ENCODE results near the gene MEI1. TPM values are rescaled to one million over a fixed set of nuclear protein-coding genes. Genes with fewer than 3 reads are reported as not detected.

The MEI1 gene
- total RNA-seq, 1 experiment from 2014 or later = 4.9 TPM

- H2AFZ ChIP-seq (ENCODE audit: low read length) = no peak overlapping the region
- H4K20me1 ChIP-seq (ENCODE audit: insufficient read depth, low read depth, low read length) = no peaks in the 10 kb centered on the region
- H3K4me1 ChIP-seq (ENCODE audit: low read length) = no peaks in the 10 kb centered on the region
- H3K27ac ChIP-seq (ENCODE audit: low read length) = no peak overlapping the region
- no peak overlapping the region for H3K9ac ChIP-seq (ENCODE audit: low read length)
- H3K27me3 ChIP-seq (ENCODE audit: low read length) = no peaks in the 10 kb centered on the region
- H3K36me3 ChIP-seq (ENCODE audit: insufficient read depth, low read length) = no peaks in the 10 kb centered on the region
- no peaks in the 10 kb centered on the region for H3K9me2 ChIP-seq (replicated peaks; ENCODE audit: insufficient read depth, low read length)
- no peaks in the 10 kb centered on the region for H3K9me3 ChIP-seq (ENCODE audit: low read length)
- DNase-seq = peak; percentile 87
- no peak overlapping the region for H3K4me2 ChIP-seq (ENCODE audit: low read depth, low read length, poor library complexity, severe bottlenecking)
- no peaks in the 10 kb centered on the region for H3K79me2 ChIP-seq (ENCODE audit: low read length)
- no peak overlapping the region for H3K4me3 ChIP-seq (ENCODE audit: low read length)
Measured at GRCh38 chr22:41762980-41763779, 63.9 kb downstream of the MEI1 start.

- no peaks in the 10 kb centered on the region for H3K79me2 ChIP-seq (ENCODE audit: low read length)
- DNase-seq = no peak
- no peak overlapping the region for H3K4me2 ChIP-seq (ENCODE audit: low read depth, low read length, poor library complexity, severe bottlenecking)
- H3K4me1 ChIP-seq (ENCODE audit: low read length) = no peaks in the 10 kb centered on the region
- no peaks in the 10 kb centered on the region for H4K20me1 ChIP-seq (ENCODE audit: insufficient read depth, low read depth, low read length)
- H3K9me2 ChIP-seq (replicated peaks; ENCODE audit: insufficient read depth, low read length) = no peaks in the 10 kb centered on the region
- H3K9me3 ChIP-seq (ENCODE audit: low read length) = no peaks in the 10 kb centered on the region
- H3K4me3 ChIP-seq (ENCODE audit: low read length) = no peak overlapping the region
- H3K27ac ChIP-seq (ENCODE audit: low read length) = no peak overlapping the region
- H3K9ac ChIP-seq (ENCODE audit: low read length) = no peak overlapping the region
- H3K36me3 ChIP-seq (ENCODE audit: insufficient read depth, low read length) = no peaks in the 10 kb centered on the region
- H3K27me3 ChIP-seq (ENCODE audit: low read length) = 0 out of 2 replicates have a peak, but pooled peaks cover 3% of the 10 kb centered on the region
- H2AFZ ChIP-seq (ENCODE audit: low read length) = no peak overlapping the region
Measured at GRCh38 chr22:41766476-41766875, 67.2 kb downstream of the MEI1 start.

GRCh38 chr22:41768430-41768829, 69.1 kb downstream of the MEI1 start:
- Histone ChIP-seq H3K9me3 (ENCODE audit: low read length) (no peaks in the 10 kb centered on the region), H4K20me1 (ENCODE audit: insufficient read depth, low read depth, low read length) (no peaks in the 10 kb centered on the region), H3K4me1 (ENCODE audit: low read length) (no peaks in the 10 kb centered on the region), H3K36me3 (ENCODE audit: insufficient read depth, low read length) (no peaks in the 10 kb centered on the region), H3K27ac (ENCODE audit: low read length) (no peak overlapping the region), H3K4me2 (ENCODE audit: low read depth, low read length, poor library complexity, severe bottlenecking) (no peak overlapping the region), H3K79me2 (ENCODE audit: low read length) (no peaks in the 10 kb centered on the region), H3K4me3 (ENCODE audit: low read length) (no peak overlapping the region), H2AFZ (ENCODE audit: low read length) (no peak overlapping the region), H3K9ac (ENCODE audit: low read length) (no peak overlapping the region), H3K27me3 (ENCODE audit: low read length) (0 out of 2 replicates have a peak, but pooled peaks cover 3% of the 10 kb centered on the region), H3K9me2 (replicated peaks; ENCODE audit: insufficient read depth, low read length) (no peaks in the 10 kb centered on the region)
- DNase-seq = no peak

- Histone ChIP-seq H4K20me1 (ENCODE audit: insufficient read depth, low read depth, low read length) (no peaks in the 10 kb centered on the region), H3K79me2 (ENCODE audit: low read length) (no peaks in the 10 kb centered on the region), H3K27me3 (ENCODE audit: low read length) (0 out of 2 replicates have a peak, but pooled peaks cover 3% of the 10 kb centered on the region), H3K36me3 (ENCODE audit: insufficient read depth, low read length) (no peaks in the 10 kb centered on the region), H3K9ac (ENCODE audit: low read length) (no peak overlapping the region), H3K4me3 (ENCODE audit: low read length) (no peak overlapping the region), H3K9me2 (replicated peaks; ENCODE audit: insufficient read depth, low read length) (no peaks in the 10 kb centered on the region), H3K4me1 (ENCODE audit: low read length) (no peaks in the 10 kb centered on the region), H2AFZ (ENCODE audit: low read length) (no peak overlapping the region), H3K4me2 (ENCODE audit: low read depth, low read length, poor library complexity, severe bottlenecking) (no peak overlapping the region), H3K27ac (ENCODE audit: low read length) (no peak overlapping the region), H3K9me3 (ENCODE audit: low read length) (no peaks in the 10 kb centered on the region)
- DNase-seq = no peak
Measured at GRCh38 chr22:41770715-41771468, 71.6 kb downstream of the MEI1 start.

- H3K4me2 ChIP-seq (ENCODE audit: low read depth, low read length, poor library complexity, severe bottlenecking) = no peak overlapping the region
Measured at GRCh38 chr22:41772198-41772597, 72.9 kb downstream of the MEI1 start.

GRCh38 chr22:41772645-41773044, 73.3 kb downstream of the MEI1 start:
- H3K9me3 ChIP-seq (ENCODE audit: low read length) = no peaks in the 10 kb centered on the region
- no peak overlapping the region for H3K4me3 ChIP-seq (ENCODE audit: low read length)
- no peak overlapping the region for H3K9ac ChIP-seq (ENCODE audit: low read length)
- H3K4me2 ChIP-seq (ENCODE audit: low read depth, low read length, poor library complexity, severe bottlenecking) = no peak overlapping the region
- 0 out of 2 replicates have a peak, but pooled peaks cover 3% of the 10 kb centered on the region for H3K27me3 ChIP-seq (ENCODE audit: low read length)
- no peaks in the 10 kb centered on the region for H4K20me1 ChIP-seq (ENCODE audit: insufficient read depth, low read depth, low read length)
- H3K27ac ChIP-seq (ENCODE audit: low read length) = no peak overlapping the region
- H3K79me2 ChIP-seq (ENCODE audit: low read length) = no peaks in the 10 kb centered on the region
- H3K36me3 ChIP-seq (ENCODE audit: insufficient read depth, low read length) = no peaks in the 10 kb centered on the region
- DNase-seq = no peak
- no peak overlapping the region for H2AFZ ChIP-seq (ENCODE audit: low read length)
- no peaks in the 10 kb centered on the region for H3K9me2 ChIP-seq (replicated peaks; ENCODE audit: insufficient read depth, low read length)
- H3K4me1 ChIP-seq (ENCODE audit: low read length) = no peaks in the 10 kb centered on the region

More at GRCh38 chr22:41772198-41772597, 72.9 kb downstream of the MEI1 start:
- Histone ChIP-seq H3K36me3 (ENCODE audit: insufficient read depth, low read length) (no peaks in the 10 kb centered on the region), H3K79me2 (ENCODE audit: low read length) (no peaks in the 10 kb centered on the region), H3K9ac (ENCODE audit: low read length) (no peak overlapping the region), H3K9me2 (replicated peaks; ENCODE audit: insufficient read depth, low read length) (no peaks in the 10 kb centered on the region), H3K9me3 (ENCODE audit: low read length) (no peaks in the 10 kb centered on the region), H3K4me3 (ENCODE audit: low read length) (no peak overlapping the region), H3K4me1 (ENCODE audit: low read length) (no peaks in the 10 kb centered on the region), H3K27ac (ENCODE audit: low read length) (no peak overlapping the region), H3K27me3 (ENCODE audit: low read length) (0 out of 2 replicates have a peak, but pooled peaks cover 3% of the 10 kb centered on the region), H4K20me1 (ENCODE audit: insufficient read depth, low read depth, low read length) (no peaks in the 10 kb centered on the region), H2AFZ (ENCODE audit: low read length) (no peak overlapping the region)
- no peak for DNase-seq

GRCh38 chr22:41775338-41775737, 76.0 kb downstream of the MEI1 start:
- no peak overlapping the region for H3K4me2 ChIP-seq (ENCODE audit: low read depth, low read length, poor library complexity, severe bottlenecking)
- no peaks in the 10 kb centered on the region for H3K79me2 ChIP-seq (ENCODE audit: low read length)
- H3K9ac ChIP-seq (ENCODE audit: low read length) = no peak overlapping the region
- no peaks in the 10 kb centered on the region for H3K36me3 ChIP-seq (ENCODE audit: insufficient read depth, low read length)
- H3K27me3 ChIP-seq (ENCODE audit: low read length) = 0 out of 2 replicates have a peak, but pooled peaks cover 3% of the 10 kb centered on the region
- H3K9me3 ChIP-seq (ENCODE audit: low read length) = no peaks in the 10 kb centered on the region
- no peak overlapping the region for H2AFZ ChIP-seq (ENCODE audit: low read length)
- no peaks in the 10 kb centered on the region for H4K20me1 ChIP-seq (ENCODE audit: insufficient read depth, low read depth, low read length)
- H3K4me3 ChIP-seq (ENCODE audit: low read length) = no peak overlapping the region
- no peak for DNase-seq
- H3K27ac ChIP-seq (ENCODE audit: low read length) = no peak overlapping the region
- no peaks in the 10 kb centered on the region for H3K9me2 ChIP-seq (replicated peaks; ENCODE audit: insufficient read depth, low read length)
- peaks cover 5% of the 10 kb centered on the region for H3K4me1 ChIP-seq (ENCODE audit: low read length)

- Histone ChIP-seq H3K4me3 (ENCODE audit: low read length) (no peak overlapping the region), H3K9me2 (replicated peaks; ENCODE audit: insufficient read depth, low read length) (no peaks in the 10 kb centered on the region), H4K20me1 (ENCODE audit: insufficient read depth, low read depth, low read length) (no peaks in the 10 kb centered on the region), H3K27ac (ENCODE audit: low read length) (no peak overlapping the region), H3K9me3 (ENCODE audit: low read length) (no peaks in the 10 kb centered on the region), H2AFZ (ENCODE audit: low read length) (no peak overlapping the region), H3K4me1 (ENCODE audit: low read length) (peaks cover 11% of the 10 kb centered on the region), H3K36me3 (ENCODE audit: insufficient read depth, low read length) (no peaks in the 10 kb centered on the region), H3K27me3 (ENCODE audit: low read length) (no peaks in the 10 kb centered on the region), H3K79me2 (ENCODE audit: low read length) (no peaks in the 10 kb centered on the region), H3K9ac (ENCODE audit: low read length) (peak overlapping the region; percentile 7; the same call in 1 of the 2 replicates), H3K4me2 (ENCODE audit: low read depth, low read length, poor library complexity, severe bottlenecking) (no peak overlapping the region)
- no peak for DNase-seq
Measured at GRCh38 chr22:41775976-41776375, 76.7 kb downstream of the MEI1 start.
